SK-N-SH (cell line): ENCODE data around the gene FOS. TPM values are rescaled to one million over a fixed set of nuclear protein-coding genes. Genes with fewer than 3 reads are reported as not detected.

Experiments used
- CTCF ChIA-PET: fragments of 300-600, 350-600 bp; formaldehyde crosslinking; extraction: SDS; loops from one replicate; lab custom pipeline; 2021; lab: Yijun Ruan, JAX
- POLR2A ChIA-PET: fragments of 350-600 bp; sonication (Branson Sonifier 250); formaldehyde crosslinking; extraction: SDS; loops from one replicate; lab custom pipeline; 2020; ENCODE audit warnings: antibody characterized with exemption, inconsistent platforms; lab: Yijun Ruan, JAX
- DNase-seq: peaks from one replicate; pipeline ENCODE4 v3.0.0; 2012
- H2AFZ ChIP-seq: fragments of 200-600 bp; sonication (generic); 2 replicates; pipeline ENCODE4 v1.8.1; 2016; ENCODE audit warnings: antibody characterized with exemption, mild to moderate bottlenecking, low read depth
- H3F3A ChIP-seq: fragments of 200-600 bp; sonication (generic); replicated peaks from 2 replicates; pipeline ENCODE3; 2016; ENCODE audit warnings: antibody characterized with exemption, mild to moderate bottlenecking; ENCODE audit not compliant: insufficient read depth
- H3K27ac ChIP-seq, 2 experiments: fragments of 200-500 bp in 1 of 2; fragments of 200-600 bp in 1 of 2; sonication (Bioruptor generic) in 1 of 2; sonication (generic), shearing (Covaris generic) in 1 of 2; 2 replicates each; pipeline versions ENCODE4 v1.5.1 to v1.6.1; 2014 to 2016; ENCODE audit warnings: low read depth in 2 of 2, inconsistent platforms in 1 of 2, low read length in 1 of 2, mild to moderate bottlenecking in 1 of 2, mixed read lengths in 1 of 2
- H3K27me3 ChIP-seq: fragments of 200-600 bp; sonication (generic), shearing (Covaris generic); 2 replicates; pipeline ENCODE4 v1.6.1; 2016; ENCODE audit warnings: mixed run types; ENCODE audit not compliant: insufficient read depth
- H3K36me3 ChIP-seq, 2 experiments: fragments of 200-500 bp in 1 of 2; fragments of 200-600 bp in 1 of 2; sonication (Bioruptor generic) in 1 of 2; sonication (generic) in 1 of 2; replicated peaks in 1 of 2; 2 replicates each; pipeline versions ENCODE3 to v1.5.1; 2014 to 2016; ENCODE audit warnings: low read length in 1 of 2, mild to moderate bottlenecking in 1 of 2; ENCODE audit not compliant: insufficient read depth in 2 of 2, control insufficient read depth in 1 of 2
- H3K4me1 ChIP-seq, 2 experiments: fragments of 200-500 bp in 1 of 2; fragments of 200-600 bp in 1 of 2; sonication (Bioruptor generic) in 1 of 2; sonication (generic), shearing (Covaris generic) in 1 of 2; 2 replicates each; pipeline versions ENCODE4 v1.5.1 to v1.6.1; 2014 to 2016; ENCODE audit warnings: low read depth in 1 of 2, low read length in 1 of 2, mixed run types in 1 of 2; ENCODE audit not compliant: insufficient read depth in 2 of 2, control insufficient read depth in 1 of 2
- H3K4me2 ChIP-seq: fragments of 200-600 bp; sonication (generic), shearing (Covaris generic); 2 replicates; pipeline ENCODE4 v1.6.1; 2017; ENCODE audit warnings: mixed run types
- H3K4me3 ChIP-seq, 2 experiments: fragments of 200-500 bp in 1 of 2; fragments of 200-600 bp in 1 of 2; sonication (Bioruptor generic) in 1 of 2; sonication (generic), shearing (Covaris generic) in 1 of 2; 2 replicates each; pipeline versions ENCODE4 v1.5.1 to v1.8.1; 2014 to 2016; ENCODE audit warnings: low read depth in 2 of 2, inconsistent platforms in 1 of 2, low read length in 1 of 2, mild to moderate bottlenecking in 1 of 2, mixed read lengths in 1 of 2, moderate library complexity in 1 of 2
- H3K79me2 ChIP-seq: fragments of 200-600 bp; sonication (generic); 2 replicates; pipeline ENCODE4 v1.8.1; 2017; ENCODE audit warnings: mild to moderate bottlenecking; ENCODE audit not compliant: insufficient read depth
- H3K9ac ChIP-seq: fragments of 200-600 bp; sonication (generic); 2 replicates; pipeline ENCODE4 v1.6.1; 2017; ENCODE audit warnings: mixed run types
- H3K9me2 ChIP-seq: fragments of 200-600 bp; sonication (generic); 2 replicates; pipeline ENCODE4 v1.6.1; 2017; ENCODE audit warnings: mixed run types
- H3K9me3 ChIP-seq: fragments of 200-600 bp; sonication (generic); 2 replicates; pipeline ENCODE4 v1.6.1; 2017; ENCODE audit warnings: mixed run types, mild to moderate bottlenecking, moderate library complexity
- H4K20me1 ChIP-seq: fragments of 200-600 bp; sonication (generic); 2 replicates; pipeline ENCODE4 v1.6.1; 2017; ENCODE audit warnings: mild to moderate bottlenecking, mixed run types; ENCODE audit not compliant: insufficient read depth
- EP300 ChIP-seq, 2 experiments: IDR thresholded peaks; 2 replicates each; pipeline versions ENCODE4 v1.4.0 to v1.6.1; 2012; ENCODE audit warnings: borderline replicate concordance in 1 of 2, low read depth in 1 of 2, low read length in 1 of 2
- FOXJ3 ChIP-seq: sonication (generic); formaldehyde crosslinking; IDR thresholded peaks from 2 replicates; pipeline ENCODE4 v1.5.1; 2020; ENCODE audit warnings: mild to moderate bottlenecking, missing genetic modification reagents
- GATA2 ChIP-seq: sonication (generic); formaldehyde crosslinking; IDR thresholded peaks from 2 replicates; pipeline ENCODE4 v1.5.0; 2020; ENCODE audit warnings: mild to moderate bottlenecking, missing genetic modification reagents
- MEF2A ChIP-seq: IDR thresholded peaks from 2 replicates; pipeline ENCODE4 v1.4.0; 2012; ENCODE audit warnings: low read depth, borderline replicate concordance
- MXI1 ChIP-seq: IDR thresholded peaks from 2 replicates; pipeline ENCODE4 v1.6.1; 2012; ENCODE audit warnings: mild to moderate bottlenecking, low read depth, low read length, improper control_type of control experiment
- POLR2AphosphoS5 ChIP-seq: IDR thresholded peaks from 2 replicates; pipeline ENCODE4 v1.6.1; 2012; ENCODE audit warnings: low read depth, low read length
- RAD21 ChIP-seq: IDR thresholded peaks from 2 replicates; pipeline ENCODE4 v1.6.1; 2012; ENCODE audit warnings: mild to moderate bottlenecking, low read length
- TEAD4 ChIP-seq: IDR thresholded peaks from 2 replicates; pipeline ENCODE4 v1.4.0; 2012; ENCODE audit warnings: mild to moderate bottlenecking, borderline replicate concordance; ENCODE audit not compliant: insufficient read depth
- WGBS: methylation state at CpG from one replicate; pipeline ENCODE4 v1.1.6; 2017; ENCODE audit warnings: low lambda C conversion rate; 5-methylcytosine and 5-hydroxymethylcytosine counted together
- polyA plus RNA-seq, 3 experiments: library from polyadenylated mRNA; depleted of rRNA; stranded (reverse); fragments of >200 nt; gene quantifications; 2 replicates each; pipeline ENCODE4 v1.2.3, GENCODE V29; 2012
- TF ChIP-seq, protein P1 (sequence below): IDR thresholded peaks from 2 replicates; pipeline ENCODE4 v1.4.0; 2012; ENCODE audit warnings: low read depth, borderline replicate concordance
- TF ChIP-seq, protein P2 (sequence below): IDR thresholded peaks from 2 replicates; pipeline ENCODE4 v1.4.0; 2012; ENCODE audit warnings: low read depth

Gene FOS
- polyA plus RNA-seq, 1 of the 3 experiments (the other 2 are of a cell fraction): 309 TPM

DNA sequence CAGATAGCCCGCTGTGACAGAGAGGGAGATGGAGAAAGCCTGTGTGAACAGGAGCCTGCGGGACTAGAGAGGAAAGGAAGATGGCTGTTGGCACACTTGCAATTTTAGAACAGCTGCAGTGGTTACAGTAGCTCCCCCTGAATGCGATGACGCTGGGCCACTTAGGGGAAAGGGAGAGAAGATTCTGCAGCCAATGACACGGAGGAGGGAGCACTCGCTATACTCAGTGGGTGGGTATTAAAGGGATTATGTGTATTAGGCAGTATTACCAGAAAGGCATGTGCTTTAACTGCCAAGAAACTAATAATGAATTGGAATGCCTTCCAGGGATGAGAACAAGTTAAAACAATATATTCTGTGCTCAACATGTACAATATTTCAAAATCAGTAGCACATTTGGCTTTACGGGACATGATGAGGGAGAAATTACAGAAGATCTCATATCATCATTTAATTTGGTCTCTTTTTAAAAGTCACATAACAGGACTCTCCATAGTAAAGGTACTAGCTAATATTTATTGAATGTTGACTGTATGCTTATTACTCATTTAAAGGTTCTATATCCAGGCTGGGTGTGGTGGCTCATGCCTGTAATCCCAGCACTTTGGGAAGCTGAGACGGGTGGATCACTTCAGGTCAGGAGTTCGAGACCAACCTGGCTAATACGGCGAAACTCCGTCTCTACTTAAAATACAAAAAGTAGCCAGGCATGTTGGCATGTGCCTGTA is 35.9 kb upstream of the FOS start (continued):
- TF ChIP-seq, protein P1, sequence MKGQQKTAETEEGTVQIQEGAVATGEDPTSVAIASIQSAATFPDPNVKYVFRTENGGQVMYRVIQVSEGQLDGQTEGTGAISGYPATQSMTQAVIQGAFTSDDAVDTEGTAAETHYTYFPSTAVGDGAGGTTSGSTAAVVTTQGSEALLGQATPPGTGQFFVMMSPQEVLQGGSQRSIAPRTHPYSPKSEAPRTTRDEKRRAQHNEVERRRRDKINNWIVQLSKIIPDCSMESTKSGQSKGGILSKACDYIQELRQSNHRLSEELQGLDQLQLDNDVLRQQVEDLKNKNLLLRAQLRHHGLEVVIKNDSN: no peak

DNA sequence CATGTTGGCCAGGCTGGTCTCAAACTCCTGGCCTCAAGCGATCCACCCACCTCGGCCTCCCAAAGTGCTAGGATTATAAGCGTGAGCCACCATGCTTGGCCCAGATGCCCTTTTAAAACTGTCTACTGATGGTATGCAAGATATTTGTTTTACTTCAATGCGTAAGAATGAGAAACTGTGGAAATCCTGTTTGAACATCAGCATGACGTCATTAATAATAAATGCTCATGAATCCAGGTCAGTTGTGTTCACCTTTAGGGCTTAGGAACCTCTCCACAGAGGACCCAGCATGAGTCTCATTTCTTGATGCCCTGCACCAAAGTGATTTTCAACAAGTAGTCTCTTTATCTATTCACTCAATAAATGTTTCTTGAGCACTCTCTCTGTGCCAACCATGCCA is 34.5 kb upstream of the FOS start:
- WGBS: 88% methylated on average over 5 of the region's 5 CpGs
- no peaks in the 10 kb centered on the region for H3K9me3 ChIP-seq

DNA sequence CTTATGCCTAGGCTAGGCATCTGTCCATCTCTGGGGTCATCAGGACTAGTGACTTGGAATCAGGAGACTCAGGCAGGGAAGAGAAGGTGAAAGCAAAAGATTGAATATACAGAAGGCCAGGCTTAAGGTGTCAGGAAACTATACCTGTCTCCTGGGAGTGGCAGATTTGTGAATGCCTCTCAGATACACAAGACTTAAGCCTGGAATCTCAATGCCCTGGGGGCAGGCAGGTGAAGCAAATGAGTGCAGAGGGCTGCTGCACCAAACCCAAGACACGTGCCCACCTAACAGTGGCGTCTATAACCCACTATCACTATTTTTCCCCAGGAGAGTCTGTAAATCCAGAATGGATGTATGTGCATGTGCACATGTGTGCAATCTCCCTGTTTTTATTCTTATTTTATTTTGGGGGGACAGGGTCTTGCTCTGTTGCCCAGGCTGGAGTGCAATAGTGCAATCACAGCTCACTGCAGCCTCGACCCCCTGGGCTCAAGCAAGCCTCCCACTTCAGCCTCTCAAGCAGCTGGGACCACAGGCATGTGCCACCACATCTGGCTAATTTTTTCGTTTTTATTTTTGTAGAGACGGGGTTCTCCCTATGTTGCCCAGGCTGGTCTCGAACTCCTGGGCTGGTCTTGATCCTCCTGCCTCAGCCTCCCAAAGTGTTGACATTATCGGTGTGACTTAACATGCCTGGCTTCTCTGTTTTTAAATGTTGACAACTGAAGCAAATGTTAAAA is 31.9 kb upstream of the FOS start:
- no peaks in the 10 kb centered on the region for H3K36me3 ChIP-seq
- no peak overlapping the region for H3K4me3 ChIP-seq
- H3K27me3 ChIP-seq: no peaks in the 10 kb centered on the region
- H4K20me1 ChIP-seq: no peaks in the 10 kb centered on the region
- TF ChIP-seq GATA2 (CRISPR knock-in tag) (no peak), RAD21 (no peak), FOXJ3 (CRISPR knock-in tag) (no peak), TEAD4 (no peak)
- ChIA-PET POLR2A (no interaction called here), CTCF (no interaction called here)
- no peaks in the 10 kb centered on the region for H3K9me2 ChIP-seq
- H3F3A ChIP-seq: no peaks in the 10 kb centered on the region
- no peak overlapping the region for H2AFZ ChIP-seq
- whole genome bisulfite sequencing: 60% methylated on average over 7 of the region's 7 CpGs
- no peaks in the 10 kb centered on the region for H3K79me2 ChIP-seq
- H3K4me1 ChIP-seq: peaks cover 0 to 7% of the 10 kb centered on the region in 2 experiments; a peak in 1 of 4 replicates
- DNase-seq: no peak
- no peaks in the 10 kb centered on the region for H3K9me3 ChIP-seq
- H3K27ac ChIP-seq: no peak overlapping the region
- no peak overlapping the region for H3K4me2 ChIP-seq
- H3K9ac ChIP-seq: no peak overlapping the region

More for the DNA sequence above, 34.5 kb upstream of the FOS start:
- TF ChIP-seq, protein P2, sequence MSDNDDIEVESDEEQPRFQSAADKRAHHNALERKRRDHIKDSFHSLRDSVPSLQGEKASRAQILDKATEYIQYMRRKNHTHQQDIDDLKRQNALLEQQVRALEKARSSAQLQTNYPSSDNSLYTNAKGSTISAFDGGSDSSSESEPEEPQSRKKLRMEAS: no peak
- no peak for TF ChIP-seq MXI1
- no peak for TF ChIP-seq POLR2AphosphoS5
- TF ChIP-seq, protein P1: no peak
- TF ChIP-seq EP300 (IDR thresholded peaks at IDR 0.05; ENCODE audit: borderline replicate concordance in 1 of 2, low read depth in 1 of 2, low read length in 1 of 2): no peak
- no peak for TF ChIP-seq TEAD4
- no peak for TF ChIP-seq MEF2A
- H3K4me1 ChIP-seq: peaks cover 0 to 7% of the 10 kb centered on the region in 2 experiments; a peak in 1 of 4 replicates
- POLR2A ChIA-PET: no interaction called here
- CTCF ChIA-PET: no interaction called here
- H3K36me3 ChIP-seq: no peaks in the 10 kb centered on the region
- H3K9me2 ChIP-seq: no peaks in the 10 kb centered on the region
- H2AFZ ChIP-seq: no peak overlapping the region
- H3K79me2 ChIP-seq: no peaks in the 10 kb centered on the region
- no peaks in the 10 kb centered on the region for H3F3A ChIP-seq
- no peaks in the 10 kb centered on the region for H3K27me3 ChIP-seq
- H3K9ac ChIP-seq: no peak overlapping the region
- no peak overlapping the region for H3K4me3 ChIP-seq
- no peak overlapping the region for H3K27ac ChIP-seq
- no peak overlapping the region for H3K4me2 ChIP-seq
- no peaks in the 10 kb centered on the region for H4K20me1 ChIP-seq
- DNase-seq: no peak
